ENCODE results near the gene ATP9B. TPM values are rescaled to one million over a fixed set of nuclear protein-coding genes. Genes with fewer than 3 reads are reported as not detected.

ATP9B gene
- total and polyA plus RNA-seq, 3 donors from 2014 or later: 32.4 to 113 (median 78.2) TPM

- H3K4me1 ChIP-seq: no peaks in the 10 kb centered on the region
- no peaks in the 10 kb centered on the region for H3K36me3 ChIP-seq (ENCODE audit: low read depth, missing control alignments)
- 75 to 84% methylated on average over 10 of the region's 10 CpGs for WGBS, 2 donors
- no peak overlapping the region for H3K4me3 ChIP-seq
- H3K27ac ChIP-seq: no peak overlapping the region
- no peak for DNase-seq
- TF ChIP-seq POLR2A (IDR thresholded peaks at IDR 0.05): no peak
- TF ChIP-seq CTCF (IDR thresholded peaks at IDR 0.05): no peak
- H3K27me3 ChIP-seq: no peaks in the 10 kb centered on the region
- intact Hi-C loops (cut with DNase I; ENCODE audit: low total_unique reads): no loop called here
- no peaks in the 10 kb centered on the region for H3K9me3 ChIP-seq
These were observed 126.8 kb downstream of the ATP9B start for GRCh38 chr18:79195716-79196683.

DNA sequence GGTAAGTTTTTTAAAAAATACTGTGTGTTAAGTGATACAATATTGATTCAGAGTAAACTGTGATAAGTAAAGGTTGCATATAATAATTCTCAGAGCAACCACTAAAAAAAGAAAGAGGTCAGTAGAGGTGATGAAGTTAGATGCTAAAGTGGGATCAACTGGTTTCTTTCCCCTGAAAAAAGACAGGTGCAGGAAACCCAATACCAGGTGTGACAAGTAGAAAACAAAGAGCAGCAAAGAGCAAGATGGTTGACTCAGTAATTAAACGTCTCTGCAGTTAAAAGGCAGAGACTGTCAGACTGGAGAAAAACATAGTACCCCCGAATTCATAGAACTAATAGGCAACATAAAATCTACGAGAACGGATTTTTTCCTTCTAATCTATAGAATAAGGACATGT is 128.3 kb downstream of the ATP9B start:
- TF ChIP-seq CTCF (IDR thresholded peaks at IDR 0.05): no peak
- TF ChIP-seq POLR2A (IDR thresholded peaks at IDR 0.05): no peak

DNA sequence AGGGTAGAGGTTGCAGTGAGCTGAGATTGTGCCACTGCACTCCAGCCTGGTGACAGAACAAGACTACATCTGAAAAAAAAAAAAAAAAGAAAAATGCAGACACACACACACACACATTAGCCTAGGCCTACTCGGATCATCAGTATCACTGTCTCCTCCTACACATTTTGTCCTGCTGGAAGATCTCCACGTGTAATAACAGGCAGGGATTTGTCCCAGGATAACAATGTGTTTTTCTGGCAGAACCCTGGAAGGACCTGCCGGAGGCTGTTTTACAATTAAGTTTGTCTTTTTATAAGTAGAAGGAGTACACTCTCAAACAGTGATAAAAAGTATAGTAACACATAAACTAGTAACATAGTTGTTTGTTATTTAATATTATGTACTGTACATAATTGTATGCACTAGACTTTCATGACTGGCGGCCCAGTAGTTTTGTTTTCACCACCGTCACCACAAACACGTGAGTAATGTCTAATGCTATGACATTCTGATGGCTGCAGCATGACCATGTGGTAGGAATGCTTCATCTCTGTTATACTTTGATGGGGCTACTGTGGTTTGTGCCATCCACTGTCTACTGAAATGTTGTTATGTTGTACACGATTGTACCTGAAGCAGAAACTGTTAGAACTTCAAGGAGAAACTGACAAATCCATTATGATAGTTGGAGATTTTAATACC is 130.6 kb downstream of the ATP9B start:
- Histone ChIP-seq H3K9me3 (no peaks in the 10 kb centered on the region), H3K4me1 (peaks cover 6% of the 10 kb centered on the region), H3K36me3 (ENCODE audit: low read depth, missing control alignments) (no peaks in the 10 kb centered on the region), H3K27ac (peak overlapping the region in 1 of 2 donors; percentile 11), H3K4me3 (no peak overlapping the region), H3K27me3 (no peaks in the 10 kb centered on the region)
- DNase-seq: no peak
- intact Hi-C loops (cut with DNase I; ENCODE audit: low total_unique reads): no loop called here
- 46 to 54% methylated on average over 7 of the region's 7 CpGs for WGBS, 2 donors
- TF ChIP-seq CTCF (IDR thresholded peaks at IDR 0.05) (no peak), POLR2A (IDR thresholded peaks at IDR 0.05) (no peak)

More for the DNA sequence above, 128.3 kb downstream of the ATP9B start:
- Histone ChIP-seq H3K27ac (no peak overlapping the region), H3K4me3 (no peak overlapping the region), H3K36me3 (ENCODE audit: low read depth, missing control alignments) (no peaks in the 10 kb centered on the region), H3K9me3 (no peaks in the 10 kb centered on the region), H3K4me1 (peaks cover 6% of the 10 kb centered on the region), H3K27me3 (no peaks in the 10 kb centered on the region)
- DNase-seq: no peak
- intact Hi-C loops (cut with DNase I; ENCODE audit: low total_unique reads): no loop called here
- WGBS, 2 donors: 94 to 95% methylated on average over 4 of the region's 4 CpGs

- H3K27ac ChIP-seq: peak overlapping the region in 1 of 2 donors; percentile 11
- peak; percentile 65 for DNase-seq
- TF ChIP-seq CTCF (IDR thresholded peaks at IDR 0.05) (no peak), POLR2A (IDR thresholded peaks at IDR 0.05) (no peak)
- no peaks in the 10 kb centered on the region for H3K27me3 ChIP-seq
- H3K36me3 ChIP-seq (ENCODE audit: low read depth, missing control alignments): no peaks in the 10 kb centered on the region
- no peaks in the 10 kb centered on the region for H3K9me3 ChIP-seq
- no peak overlapping the region for H3K4me3 ChIP-seq
- WGBS, 2 donors: 75 to 86% methylated on average over 7 of the region's 7 CpGs
- intact Hi-C loops (cut with DNase I; ENCODE audit: low total_unique reads): no loop called here
- peaks cover 6% of the 10 kb centered on the region for H3K4me1 ChIP-seq
These were observed 131.5 kb downstream of the ATP9B start for GRCh38 chr18:79200546-79201268.
